D721Med (cell line): Measurements from ENCODE around the gene TENT5C.

Experiments
- DNase-seq: peaks from one replicate; pipeline ENCODE4 v3.0.0; 2011; ENCODE audit warnings: low spot score; ENCODE audit not compliant: insufficient read length
- FAIRE-seq: peaks from 2 replicates; lab custom pipeline; 2011; peaks lifted over from hg19 to GRCh38; lab: Jason Lieb, UNC
- CTCF ChIP-seq: IDR thresholded peaks from 2 replicates; pipeline ENCODE4 v1.5.1; 2012; ENCODE audit warnings: mild to moderate bottlenecking, control low read depth; ENCODE audit not compliant: insufficient read depth; ENCODE audit errors: missing control alignments

The TENT5C gene

GRCh38 chr1:117638759-117639158 is 32.9 kb downstream of the TENT5C start:
- FAIRE-seq = no peak
- no peak for DNase-seq
- no peak for TF ChIP-seq CTCF

GRCh38 chr1:117639741-117640140 is 33.9 kb downstream of the TENT5C start:
- TF ChIP-seq CTCF = no peak
- DNase-seq (no peak), FAIRE-seq (no peak)

- no peak for TF ChIP-seq CTCF
- FAIRE-seq (no peak), DNase-seq (no peak)
Measured at GRCh38 chr1:117641536-117641935, 35.7 kb downstream of the TENT5C start.

GRCh38 chr1:117642963-117643362 is 37.1 kb downstream of the TENT5C start:
- TF ChIP-seq CTCF = no peak
- DNase-seq (no peak), FAIRE-seq (no peak)

- no peak for TF ChIP-seq CTCF
- DNase-seq (no peak), FAIRE-seq (no peak)
Measured at GRCh38 chr1:117643601-117644000, 37.8 kb downstream of the TENT5C start.

- DNase-seq (no peak), FAIRE-seq (no peak)
- TF ChIP-seq CTCF = no peak
Measured at GRCh38 chr1:117644696-117645311, 39.0 kb downstream of the TENT5C start.

GRCh38 chr1:117645343-117645742 is 39.5 kb downstream of the TENT5C start:
- no peak for DNase-seq
- FAIRE-seq = no peak
- no peak for TF ChIP-seq CTCF
